ENCODE data around the gene USH2A.

USH2A gene

GRCh38 chr1:216258856-216259255, 164.4 kb downstream of the USH2A start:
- DNase-seq = no peak

GRCh38 chr1:216258386-216258785, 164.9 kb downstream of the USH2A start:
- no peak for DNase-seq

- no peak for DNase-seq
Observed at GRCh38 chr1:216250861-216251260, 172.4 kb downstream of the USH2A start.

GRCh38 chr1:216248628-216249027, 174.6 kb downstream of the USH2A start:
- no peak for DNase-seq

GRCh38 chr1:216247937-216248336, 175.3 kb downstream of the USH2A start:
- no peak for DNase-seq

- no peak for DNase-seq
Observed at GRCh38 chr1:216246577-216247203, 176.6 kb downstream of the USH2A start.

- DNase-seq = no peak
Observed at GRCh38 chr1:216238844-216239243, 184.4 kb downstream of the USH2A start.

- no peak for DNase-seq
Observed at GRCh38 chr1:216237927-216238542, 185.2 kb downstream of the USH2A start.

- DNase-seq = no peak
Observed at GRCh38 chr1:216224233-216224632, 199.0 kb downstream of the USH2A start.

GRCh38 chr1:216223486-216223885, 199.8 kb downstream of the USH2A start:
- no peak for DNase-seq

- no peak for DNase-seq
Observed at GRCh38 chr1:216222288-216222687, 201.0 kb downstream of the USH2A start.

GRCh38 chr1:216221260-216221700, 202.0 kb downstream of the USH2A start:
- no peak for DNase-seq

GRCh38 chr1:216216305-216216704, 206.9 kb downstream of the USH2A start:
- no peak for DNase-seq

- DNase-seq = no peak
Observed at GRCh38 chr1:216215169-216215568, 208.1 kb downstream of the USH2A start.

- DNase-seq = no peak
Observed at GRCh38 chr1:216212826-216213225, 210.4 kb downstream of the USH2A start.

GRCh38 chr1:216210081-216210480, 213.2 kb downstream of the USH2A start:
- no peak for DNase-seq

GRCh38 chr1:216209125-216209524, 214.1 kb downstream of the USH2A start:
- no peak for DNase-seq

GRCh38 chr1:216207154-216207553, 216.1 kb downstream of the USH2A start:
- no peak for DNase-seq

- no peak for DNase-seq
Observed at GRCh38 chr1:216205176-216205575, 218.1 kb downstream of the USH2A start.

GRCh38 chr1:216201946-216202345, 221.3 kb downstream of the USH2A start:
- no peak for DNase-seq

GRCh38 chr1:216200941-216201340, 222.3 kb downstream of the USH2A start:
- no peak for DNase-seq

- DNase-seq = no peak
Observed at GRCh38 chr1:216194721-216195120, 228.5 kb downstream of the USH2A start.

- no peak for DNase-seq
Observed at GRCh38 chr1:216193839-216194443, 229.3 kb downstream of the USH2A start.

- DNase-seq = no peak
Observed at GRCh38 chr1:216190438-216190837, 232.8 kb downstream of the USH2A start.

GRCh38 chr1:216186816-216187215, 236.4 kb downstream of the USH2A start:
- DNase-seq = no peak

Data from activated naive CD4-positive, alpha-beta T cell treated with anti-CD3 and anti-CD28 coated beads, Interleukin-2, amount 50 U/mL, for 16 hours (primary cell).